ENCODE data around the gene PLEKHA6. TPM values are rescaled to one million over a fixed set of nuclear protein-coding genes. Genes with fewer than 3 reads are reported as not detected.
A peak's percentile ranks its signal among the peaks of the same experiment; 100 is the strongest.

PLEKHA6 gene
- total RNA-seq, 4 donors from 2014 or later = 5.9 to 13.6 (median 8.4) TPM

DNA sequence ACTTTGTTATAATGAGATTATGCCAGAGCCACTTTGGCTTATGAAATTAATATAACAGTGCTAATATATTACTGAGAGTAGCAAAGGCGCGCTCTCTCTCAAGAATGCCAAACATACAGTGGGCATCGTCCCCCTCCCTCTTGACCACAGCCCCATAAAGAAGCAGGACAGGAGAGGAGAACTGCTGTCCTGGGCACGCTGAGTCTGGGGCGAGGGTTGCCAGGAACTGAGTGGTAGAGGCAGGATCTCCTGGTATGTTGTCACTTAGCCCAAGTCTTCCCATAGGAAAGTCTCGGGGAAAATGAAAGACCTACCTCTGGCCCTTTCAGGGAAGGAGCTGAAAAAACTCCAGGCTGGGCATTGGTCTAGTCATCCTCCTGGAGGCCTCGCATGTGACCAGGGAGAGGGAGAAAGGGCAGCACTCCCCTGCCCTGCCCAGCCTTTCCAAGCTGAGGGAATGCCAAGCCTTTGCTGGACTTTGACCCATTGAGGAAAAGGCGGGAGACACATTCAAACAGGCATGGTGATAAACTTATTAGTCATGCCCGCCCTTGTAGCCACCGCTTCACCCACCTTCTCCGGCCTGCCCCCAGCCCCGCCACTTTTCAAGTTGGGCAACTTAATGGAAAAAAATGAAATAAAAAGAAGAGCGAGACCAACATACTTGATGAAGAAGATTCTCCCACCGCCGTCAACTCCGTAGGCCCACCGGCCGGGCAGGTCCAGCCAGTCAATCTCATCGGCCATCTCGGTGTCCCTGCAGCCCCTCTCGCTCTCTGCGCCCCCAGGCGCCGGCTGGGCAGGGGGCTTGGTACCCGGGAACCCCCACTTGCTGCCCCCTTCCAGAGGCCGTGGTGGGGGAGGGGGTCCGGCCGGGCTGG is 17.4 kb upstream of the PLEKHA6 start:
- Histone ChIP-seq H3K9me3 (no peaks in the 10 kb centered on the region), H3K27ac (no peak overlapping the region), H3K36me3 (no peaks in the 10 kb centered on the region), H3K4me1 (peaks cover 0 to 10% of the 10 kb centered on the region in 2 donors), H3K27me3 (peaks cover 4 to 9% of the 10 kb centered on the region in 2 donors), H3K4me3 (peak overlapping the region; percentile 30 to 31)
- intact Hi-C loops (cut with DNase I; ENCODE audit: low total_unique reads) = no loop called here
- TF ChIP-seq POLR2A (IDR thresholded peaks at IDR 0.05) = no peak
- TF ChIP-seq, protein P1, sequence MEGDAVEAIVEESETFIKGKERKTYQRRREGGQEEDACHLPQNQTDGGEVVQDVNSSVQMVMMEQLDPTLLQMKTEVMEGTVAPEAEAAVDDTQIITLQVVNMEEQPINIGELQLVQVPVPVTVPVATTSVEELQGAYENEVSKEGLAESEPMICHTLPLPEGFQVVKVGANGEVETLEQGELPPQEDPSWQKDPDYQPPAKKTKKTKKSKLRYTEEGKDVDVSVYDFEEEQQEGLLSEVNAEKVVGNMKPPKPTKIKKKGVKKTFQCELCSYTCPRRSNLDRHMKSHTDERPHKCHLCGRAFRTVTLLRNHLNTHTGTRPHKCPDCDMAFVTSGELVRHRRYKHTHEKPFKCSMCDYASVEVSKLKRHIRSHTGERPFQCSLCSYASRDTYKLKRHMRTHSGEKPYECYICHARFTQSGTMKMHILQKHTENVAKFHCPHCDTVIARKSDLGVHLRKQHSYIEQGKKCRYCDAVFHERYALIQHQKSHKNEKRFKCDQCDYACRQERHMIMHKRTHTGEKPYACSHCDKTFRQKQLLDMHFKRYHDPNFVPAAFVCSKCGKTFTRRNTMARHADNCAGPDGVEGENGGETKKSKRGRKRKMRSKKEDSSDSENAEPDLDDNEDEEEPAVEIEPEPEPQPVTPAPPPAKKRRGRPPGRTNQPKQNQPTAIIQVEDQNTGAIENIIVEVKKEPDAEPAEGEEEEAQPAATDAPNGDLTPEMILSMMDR (IDR thresholded peaks at IDR 0.05) = no peak
- no peak for DNase-seq

DNA sequence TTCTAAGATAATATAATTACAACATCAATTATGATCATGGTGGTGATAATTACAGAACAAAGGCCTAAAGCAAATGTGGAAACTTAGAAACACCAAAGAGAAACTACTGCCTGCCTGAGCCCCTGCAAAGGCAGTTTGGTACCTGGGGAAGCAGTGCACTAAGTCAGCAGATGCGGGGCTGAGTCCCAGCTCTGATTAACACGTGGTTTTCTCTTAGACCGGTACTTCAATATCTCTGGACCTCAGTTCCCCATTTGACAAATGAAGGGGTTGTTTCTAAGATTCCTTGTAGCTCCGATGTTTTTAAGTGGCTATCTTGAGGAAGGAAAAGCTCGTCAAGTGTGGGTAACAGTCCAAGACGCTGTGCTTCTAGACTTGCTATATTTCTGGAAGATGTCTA is 16.7 kb upstream of the PLEKHA6 start:
- intact Hi-C loops (cut with DNase I; ENCODE audit: low total_unique reads) = no loop called here
- Histone ChIP-seq H3K27me3 (peaks cover 4 to 9% of the 10 kb centered on the region in 2 donors), H3K27ac (no peak overlapping the region), H3K4me3 (no peak overlapping the region), H3K9me3 (no peaks in the 10 kb centered on the region), H3K36me3 (no peaks in the 10 kb centered on the region), H3K4me1 (peaks cover 0 to 10% of the 10 kb centered on the region in 2 donors)
- DNase-seq = no peak
- TF ChIP-seq, protein P1 (IDR thresholded peaks at IDR 0.05) = no peak
- TF ChIP-seq POLR2A (IDR thresholded peaks at IDR 0.05) = no peak

DNA sequence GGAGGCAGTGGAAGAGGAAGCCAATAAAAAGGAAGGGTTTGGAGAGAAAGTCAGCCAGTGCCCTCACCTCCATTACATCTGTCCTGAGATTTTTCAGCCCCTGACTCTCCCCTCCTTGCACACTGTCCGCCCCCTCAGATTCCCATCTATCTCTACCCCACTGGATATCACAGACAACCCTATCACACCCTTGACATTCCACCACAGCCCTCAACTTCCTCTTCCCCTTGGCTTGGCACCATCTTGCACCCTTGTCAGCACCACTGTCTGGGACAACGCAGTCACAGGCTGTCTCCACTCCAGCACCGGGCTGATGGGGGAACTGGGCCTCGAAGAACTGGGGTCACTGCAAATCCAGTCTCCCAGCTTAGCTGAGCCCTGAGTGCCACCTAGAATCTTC is 14.2 kb upstream of the PLEKHA6 start:
- no peak overlapping the region for H3K27ac ChIP-seq
- intact Hi-C loops (cut with DNase I; ENCODE audit: low total_unique reads) = no loop called here

DNA sequence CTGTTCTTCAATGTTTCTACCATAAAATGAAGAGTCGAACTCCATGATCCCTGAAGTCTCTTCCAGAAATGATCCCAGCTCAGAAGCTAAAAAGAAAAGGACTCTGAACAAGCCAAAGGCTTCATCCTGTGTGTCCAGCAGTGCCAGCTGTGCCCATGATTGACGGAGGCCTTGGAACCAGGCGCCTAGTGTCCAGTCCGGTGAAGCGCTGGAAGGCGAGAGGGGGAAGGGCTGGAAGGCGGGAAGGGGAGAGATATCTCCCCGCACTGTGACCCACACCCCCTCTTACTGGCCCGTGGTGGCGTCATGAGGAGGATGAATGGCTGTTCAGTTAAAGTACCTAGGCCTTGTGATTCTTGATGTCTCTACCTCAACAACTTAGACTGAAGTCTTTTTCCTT is 10.4 kb upstream of the PLEKHA6 start:
- no peaks in the 10 kb centered on the region for H3K4me1 ChIP-seq
- intact Hi-C loops (cut with DNase I; ENCODE audit: low total_unique reads) = no loop called here
- no peak overlapping the region for H3K27ac ChIP-seq
- H3K9me3 ChIP-seq = no peaks in the 10 kb centered on the region
- DNase-seq = no peak
- no peak overlapping the region for H3K4me3 ChIP-seq
- TF ChIP-seq POLR2A (IDR thresholded peaks at IDR 0.05) = no peak
- TF ChIP-seq, protein P1 (IDR thresholded peaks at IDR 0.05) = no peak
- H3K36me3 ChIP-seq = no peaks in the 10 kb centered on the region
- no peaks in the 10 kb centered on the region for H3K27me3 ChIP-seq

More for the DNA sequence above, 14.2 kb upstream of the PLEKHA6 start:
- TF ChIP-seq POLR2A (IDR thresholded peaks at IDR 0.05) = no peak
- TF ChIP-seq, protein P1 (IDR thresholded peaks at IDR 0.05) = no peak
- H3K27me3 ChIP-seq = peaks cover 4 to 9% of the 10 kb centered on the region in 2 donors
- no peak overlapping the region for H3K4me3 ChIP-seq
- no peaks in the 10 kb centered on the region for H3K9me3 ChIP-seq
- peaks cover 0 to 10% of the 10 kb centered on the region in 2 donors for H3K4me1 ChIP-seq
- no peak for DNase-seq
- H3K36me3 ChIP-seq = no peaks in the 10 kb centered on the region

DNA sequence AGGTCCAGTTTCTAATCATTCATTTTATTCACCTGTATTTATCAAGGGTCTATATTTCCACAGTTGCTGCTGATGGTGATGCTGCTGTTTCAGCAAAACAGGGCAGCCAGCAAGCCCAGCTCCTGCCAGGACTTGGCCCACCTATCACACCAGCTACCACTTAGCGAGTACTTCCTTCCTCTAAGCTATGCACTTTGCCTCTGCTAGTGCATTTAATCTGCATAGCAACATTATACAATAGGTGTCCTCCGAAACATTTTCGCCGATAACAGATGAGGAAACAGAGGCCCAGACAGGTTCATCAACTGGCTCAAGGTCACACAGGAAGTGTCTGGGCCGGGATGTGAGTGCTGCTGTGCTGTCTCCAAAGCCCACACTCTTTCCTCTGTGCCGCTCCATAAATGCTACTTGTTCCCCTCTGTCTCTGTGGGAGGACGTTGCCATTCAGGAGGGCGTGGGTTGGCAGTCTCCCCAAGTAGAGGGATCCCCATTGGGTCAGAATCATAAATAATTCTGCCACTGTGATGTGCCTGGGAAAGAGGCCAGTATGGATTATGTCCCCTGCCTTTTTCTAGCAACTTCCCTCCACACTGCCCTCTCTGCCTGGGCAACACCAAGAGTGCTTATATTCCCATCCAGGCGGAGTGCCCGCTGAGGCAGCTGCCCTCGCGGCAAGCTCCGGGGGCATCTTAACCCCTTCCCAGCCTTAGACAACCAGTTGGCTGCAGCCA is 9.4 kb upstream of the PLEKHA6 start:
- no peaks in the 10 kb centered on the region for H3K27me3 ChIP-seq
- TF ChIP-seq, protein P1 (IDR thresholded peaks at IDR 0.05) = no peak
- TF ChIP-seq POLR2A (IDR thresholded peaks at IDR 0.05) = no peak
- DNase-seq = no peak
- intact Hi-C loops (cut with DNase I; ENCODE audit: low total_unique reads) = loop anchor here (5.0 kb wide), 2 partner anchors 207 to 512 kb away; no protein-coding TSS in a partner anchor
- no peaks in the 10 kb centered on the region for H3K36me3 ChIP-seq
- H3K4me3 ChIP-seq = no peak overlapping the region
- no peaks in the 10 kb centered on the region for H3K4me1 ChIP-seq
- H3K9me3 ChIP-seq = no peaks in the 10 kb centered on the region
- no peak overlapping the region for H3K27ac ChIP-seq
